Liver (tissue), 9 donors: Measurements from ENCODE around the gene BRIP1. TPM values are rescaled to one million over a fixed set of nuclear protein-coding genes. Genes with fewer than 3 reads are reported as not detected.

Experiments used
- DNase-seq: peaks from one replicate; pipeline ENCODE4 v3.0.0-alpha.2; 2017; ENCODE audit warnings: low spot score
- H3K27ac ChIP-seq, 2 donors: one replicate each; pipeline ENCODE4 v1.7.0; 2013; ENCODE audit warnings: inconsistent platforms in 2 of 2, low read length in 2 of 2, control low read depth in 1 of 2, low read depth in 1 of 2, mild to moderate bottlenecking in 1 of 2
- H3K27me3 ChIP-seq, 4 donors: one replicate each; pipeline versions ENCODE4 v1.6.1 to v1.7.0; 2013; ENCODE audit warnings: low read length in 3 of 4, inconsistent platforms in 1 of 4, mild to moderate bottlenecking in 1 of 4, moderate library complexity in 1 of 4; ENCODE audit not compliant: control insufficient read depth in 4 of 4, insufficient read depth in 4 of 4
- H3K36me3 ChIP-seq, 4 donors: one replicate each; pipeline versions ENCODE4 v1.6.1 to v1.7.0; 2013; ENCODE audit warnings: low read length in 3 of 4, mild to moderate bottlenecking in 3 of 4, low read depth in 1 of 4, moderate library complexity in 1 of 4; ENCODE audit not compliant: control insufficient read depth in 4 of 4, insufficient read depth in 3 of 4
- H3K4me1 ChIP-seq, 4 donors: one replicate each; pipeline versions ENCODE4 v1.6.1 to v1.7.0; 2013; ENCODE audit warnings: low read length in 3 of 4, mild to moderate bottlenecking in 3 of 4, moderate library complexity in 1 of 4; ENCODE audit not compliant: control insufficient read depth in 4 of 4, insufficient read depth in 4 of 4
- H3K4me3 ChIP-seq, 3 donors: one replicate each; pipeline versions ENCODE4 v1.6.1 to v1.7.0; 2013; ENCODE audit warnings: low read length in 3 of 3, control low read depth in 1 of 3, low read depth in 1 of 3, mild to moderate bottlenecking in 1 of 3
- H3K9ac ChIP-seq, 2 donors: one replicate each; pipeline ENCODE4 v1.7.0; 2013; ENCODE audit warnings: low read length in 2 of 2, mild to moderate bottlenecking in 2 of 2, moderate library complexity in 2 of 2, control low read depth in 1 of 2, low read depth in 1 of 2
- H3K9me3 ChIP-seq, 4 donors: one replicate each; pipeline versions ENCODE4 v1.6.1 to v1.7.0; 2013; ENCODE audit warnings: low read length in 3 of 4; ENCODE audit not compliant: control insufficient read depth in 4 of 4
- EGR1 ChIP-seq, 2 donors: IDR thresholded peaks; 2 replicates each; pipeline ENCODE4 v1.6.1; 2016 to 2018; ENCODE audit warnings: antibody characterized with exemption in 2 of 2, low read depth in 2 of 2
- FOXA1 ChIP-seq: IDR thresholded peaks from 2 replicates; pipeline ENCODE4 v1.6.1; 2016; ENCODE audit warnings: antibody characterized with exemption
- FOXA2 ChIP-seq: IDR thresholded peaks from 2 replicates; pipeline ENCODE4 v1.6.1; 2016; ENCODE audit warnings: antibody characterized with exemption
- GABPA ChIP-seq, 2 donors: IDR thresholded peaks in 1 of 2; conservative IDR thresholded peaks in 1 of 2; 2 replicates each; pipeline ENCODE4 v1.6.1; 2016; ENCODE audit warnings: antibody characterized with exemption in 2 of 2, mild to moderate bottlenecking in 1 of 2, moderate library complexity in 1 of 2
- HNF4A ChIP-seq, 2 donors: conservative IDR thresholded peaks; 2 replicates each; pipeline ENCODE4 v1.6.1; 2016; ENCODE audit warnings: antibody characterized with exemption in 2 of 2, mild to moderate bottlenecking in 2 of 2
- HNF4G ChIP-seq: IDR thresholded peaks from 2 replicates; pipeline ENCODE4 v1.6.1; 2016; ENCODE audit warnings: antibody characterized with exemption
- JUND ChIP-seq, 2 donors: IDR thresholded peaks; 2 replicates each; pipeline ENCODE4 v1.6.1; 2016; ENCODE audit warnings: antibody characterized with exemption in 2 of 2
- MAX ChIP-seq: IDR thresholded peaks from 2 replicates; pipeline ENCODE4 v1.6.1; 2016; ENCODE audit warnings: antibody characterized with exemption
- NR2F2 ChIP-seq: IDR thresholded peaks from 2 replicates; pipeline ENCODE4 v1.6.1; 2016; ENCODE audit warnings: antibody characterized with exemption
- RAD21 ChIP-seq, 2 donors: IDR thresholded peaks; 2 replicates each; pipeline ENCODE4 v1.6.1; 2016; ENCODE audit warnings: antibody characterized with exemption in 2 of 2, mild to moderate bottlenecking in 2 of 2
- SP1 ChIP-seq: IDR thresholded peaks from 2 replicates; pipeline ENCODE4 v1.6.1; 2018; ENCODE audit warnings: antibody characterized with exemption, mild to moderate bottlenecking
- TAF1 ChIP-seq: conservative IDR thresholded peaks from 2 replicates; pipeline ENCODE4 v1.6.1; 2016; ENCODE audit warnings: antibody characterized with exemption, mild to moderate bottlenecking
- YY1 ChIP-seq: IDR thresholded peaks from 2 replicates; pipeline ENCODE4 v1.6.1; 2016; ENCODE audit warnings: antibody characterized with exemption, mild to moderate bottlenecking
- WGBS: extraction: QIAGEN DNeasy Blood & Tissue Kit; methylation state at CpG from one replicate; pipeline ENCODE4 v1.1.7; 2013; 5-methylcytosine and 5-hydroxymethylcytosine counted together
- polyA plus RNA-seq, 2 donors: library from polyadenylated mRNA; stranded (reverse) in 1 of 2; unstranded in 1 of 2; fragments of 200-250 nt in 1 of 2; fragments of >200 nt in 1 of 2; fragmentation: Nextera tagmentation in 1 of 2; extraction: Ambion mirVana in 1 of 2; gene quantifications; one replicate each; pipeline versions ENCODE4 v1.2.1 to v1.2.3, GENCODE V29; 2013 to 2015
- total RNA-seq, 2 donors: library from RNA; depleted of rRNA; stranded (reverse); fragments of >200 nt; gene quantifications; one replicate each; pipeline ENCODE4 v1.2.3, GENCODE V29; 2014
- TF ChIP-seq, protein P1 (sequence below): IDR thresholded peaks from 2 replicates; pipeline ENCODE4 v1.6.1; 2016; ENCODE audit warnings: antibody characterized with exemption
- TF ChIP-seq, protein P2 (sequence below): IDR thresholded peaks from 2 replicates; pipeline ENCODE4 v1.6.1; 2016; ENCODE audit warnings: antibody characterized with exemption, mild to moderate bottlenecking
- TF ChIP-seq, protein P3 (sequence below): fragments of 150-350 bp; IDR thresholded peaks from 2 replicates; pipeline ENCODE4 v1.5.1; 2017; ENCODE audit warnings: improper control_type of control experiment, low read depth, low read length; ENCODE audit not compliant: missing input control
- TF ChIP-seq, protein P4 (sequence below): IDR thresholded peaks from 2 replicates; pipeline ENCODE4 v1.6.1; 2016; ENCODE audit warnings: antibody characterized with exemption
- donor health status: healthy.
- donor health status: healthy.
- donor health status: healthy.
- donor health status: healthy.
- donor health status: healthy.

BRIP1 gene
- total and polyA plus RNA-seq, 4 donors: 0.24 to 10.3 (median 0.90) TPM

GRCh38 chr17:61694095-61694494 lies 169.2 kb downstream of the BRIP1 start:
- Histone ChIP-seq H3K9ac (no peak overlapping the region), H3K36me3 (no peaks in the 10 kb centered on the region), H3K4me3 (no peak overlapping the region), H3K27ac (no peak overlapping the region), H3K27me3 (no peaks in the 10 kb centered on the region), H3K9me3 (peaks cover 0 to 2% (median under 1%) of the 10 kb centered on the region in 4 donors), H3K4me1 (no peaks in the 10 kb centered on the region)
- TF ChIP-seq, protein P1, sequence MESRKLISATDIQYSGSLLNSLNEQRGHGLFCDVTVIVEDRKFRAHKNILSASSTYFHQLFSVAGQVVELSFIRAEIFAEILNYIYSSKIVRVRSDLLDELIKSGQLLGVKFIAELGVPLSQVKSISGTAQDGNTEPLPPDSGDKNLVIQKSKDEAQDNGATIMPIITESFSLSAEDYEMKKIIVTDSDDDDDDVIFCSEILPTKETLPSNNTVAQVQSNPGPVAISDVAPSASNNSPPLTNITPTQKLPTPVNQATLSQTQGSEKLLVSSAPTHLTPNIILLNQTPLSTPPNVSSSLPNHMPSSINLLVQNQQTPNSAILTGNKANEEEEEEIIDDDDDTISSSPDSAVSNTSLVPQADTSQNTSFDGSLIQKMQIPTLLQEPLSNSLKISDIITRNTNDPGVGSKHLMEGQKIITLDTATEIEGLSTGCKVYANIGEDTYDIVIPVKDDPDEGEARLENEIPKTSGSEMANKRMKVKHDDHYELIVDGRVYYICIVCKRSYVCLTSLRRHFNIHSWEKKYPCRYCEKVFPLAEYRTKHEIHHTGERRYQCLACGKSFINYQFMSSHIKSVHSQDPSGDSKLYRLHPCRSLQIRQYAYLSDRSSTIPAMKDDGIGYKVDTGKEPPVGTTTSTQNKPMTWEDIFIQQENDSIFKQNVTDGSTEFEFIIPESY: no peak
- TF ChIP-seq GABPA (IDR thresholded peaks at IDR 0.05 in 1 of 2, conservative IDR thresholded peaks at IDR 0.05 in 1 of 2): no peak
- TF ChIP-seq SP1: no peak
- no peak for TF ChIP-seq YY1
- TF ChIP-seq TAF1: no peak
- TF ChIP-seq, protein P2, sequence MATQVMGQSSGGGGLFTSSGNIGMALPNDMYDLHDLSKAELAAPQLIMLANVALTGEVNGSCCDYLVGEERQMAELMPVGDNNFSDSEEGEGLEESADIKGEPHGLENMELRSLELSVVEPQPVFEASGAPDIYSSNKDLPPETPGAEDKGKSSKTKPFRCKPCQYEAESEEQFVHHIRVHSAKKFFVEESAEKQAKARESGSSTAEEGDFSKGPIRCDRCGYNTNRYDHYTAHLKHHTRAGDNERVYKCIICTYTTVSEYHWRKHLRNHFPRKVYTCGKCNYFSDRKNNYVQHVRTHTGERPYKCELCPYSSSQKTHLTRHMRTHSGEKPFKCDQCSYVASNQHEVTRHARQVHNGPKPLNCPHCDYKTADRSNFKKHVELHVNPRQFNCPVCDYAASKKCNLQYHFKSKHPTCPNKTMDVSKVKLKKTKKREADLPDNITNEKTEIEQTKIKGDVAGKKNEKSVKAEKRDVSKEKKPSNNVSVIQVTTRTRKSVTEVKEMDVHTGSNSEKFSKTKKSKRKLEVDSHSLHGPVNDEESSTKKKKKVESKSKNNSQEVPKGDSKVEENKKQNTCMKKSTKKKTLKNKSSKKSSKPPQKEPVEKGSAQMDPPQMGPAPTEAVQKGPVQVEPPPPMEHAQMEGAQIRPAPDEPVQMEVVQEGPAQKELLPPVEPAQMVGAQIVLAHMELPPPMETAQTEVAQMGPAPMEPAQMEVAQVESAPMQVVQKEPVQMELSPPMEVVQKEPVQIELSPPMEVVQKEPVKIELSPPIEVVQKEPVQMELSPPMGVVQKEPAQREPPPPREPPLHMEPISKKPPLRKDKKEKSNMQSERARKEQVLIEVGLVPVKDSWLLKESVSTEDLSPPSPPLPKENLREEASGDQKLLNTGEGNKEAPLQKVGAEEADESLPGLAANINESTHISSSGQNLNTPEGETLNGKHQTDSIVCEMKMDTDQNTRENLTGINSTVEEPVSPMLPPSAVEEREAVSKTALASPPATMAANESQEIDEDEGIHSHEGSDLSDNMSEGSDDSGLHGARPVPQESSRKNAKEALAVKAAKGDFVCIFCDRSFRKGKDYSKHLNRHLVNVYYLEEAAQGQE: no peak
- no peak for TF ChIP-seq JUND (IDR thresholded peaks at IDR 0.05)
- no peak for TF ChIP-seq HNF4G
- no peak for TF ChIP-seq RAD21 (IDR thresholded peaks at IDR 0.05)
- TF ChIP-seq, protein P3, sequence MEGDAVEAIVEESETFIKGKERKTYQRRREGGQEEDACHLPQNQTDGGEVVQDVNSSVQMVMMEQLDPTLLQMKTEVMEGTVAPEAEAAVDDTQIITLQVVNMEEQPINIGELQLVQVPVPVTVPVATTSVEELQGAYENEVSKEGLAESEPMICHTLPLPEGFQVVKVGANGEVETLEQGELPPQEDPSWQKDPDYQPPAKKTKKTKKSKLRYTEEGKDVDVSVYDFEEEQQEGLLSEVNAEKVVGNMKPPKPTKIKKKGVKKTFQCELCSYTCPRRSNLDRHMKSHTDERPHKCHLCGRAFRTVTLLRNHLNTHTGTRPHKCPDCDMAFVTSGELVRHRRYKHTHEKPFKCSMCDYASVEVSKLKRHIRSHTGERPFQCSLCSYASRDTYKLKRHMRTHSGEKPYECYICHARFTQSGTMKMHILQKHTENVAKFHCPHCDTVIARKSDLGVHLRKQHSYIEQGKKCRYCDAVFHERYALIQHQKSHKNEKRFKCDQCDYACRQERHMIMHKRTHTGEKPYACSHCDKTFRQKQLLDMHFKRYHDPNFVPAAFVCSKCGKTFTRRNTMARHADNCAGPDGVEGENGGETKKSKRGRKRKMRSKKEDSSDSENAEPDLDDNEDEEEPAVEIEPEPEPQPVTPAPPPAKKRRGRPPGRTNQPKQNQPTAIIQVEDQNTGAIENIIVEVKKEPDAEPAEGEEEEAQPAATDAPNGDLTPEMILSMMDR: no peak
- TF ChIP-seq EGR1 (IDR thresholded peaks at IDR 0.05; ENCODE audit: low read depth in 2 of 2): no peak
- no peak for TF ChIP-seq HNF4A (conservative IDR thresholded peaks at IDR 0.05)
- no peak for TF ChIP-seq MAX
- TF ChIP-seq, protein P4, sequence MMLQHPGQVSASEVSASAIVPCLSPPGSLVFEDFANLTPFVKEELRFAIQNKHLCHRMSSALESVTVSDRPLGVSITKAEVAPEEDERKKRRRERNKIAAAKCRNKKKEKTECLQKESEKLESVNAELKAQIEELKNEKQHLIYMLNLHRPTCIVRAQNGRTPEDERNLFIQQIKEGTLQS: no peak
- no peak for TF ChIP-seq FOXA2
- no peak for TF ChIP-seq FOXA1
- DNase-seq: no peak
- 100% methylated on average over 1 of the region's 1 CpG for WGBS

GRCh38 chr17:61689610-61690180 lies 173.6 kb downstream of the BRIP1 start:
- TF ChIP-seq, protein P1: no peak
- TF ChIP-seq NR2F2: no peak
- TF ChIP-seq YY1: no peak
- no peak for TF ChIP-seq FOXA2
- TF ChIP-seq RAD21 (IDR thresholded peaks at IDR 0.05): no peak
- TF ChIP-seq GABPA (IDR thresholded peaks at IDR 0.05 in 1 of 2, conservative IDR thresholded peaks at IDR 0.05 in 1 of 2): no peak
- no peak for TF ChIP-seq TAF1
- TF ChIP-seq, protein P4: no peak
- TF ChIP-seq FOXA1: no peak
- TF ChIP-seq HNF4G: no peak
- H3K4me3 ChIP-seq: no peak overlapping the region
- 93% methylated on average over 3 of the region's 3 CpGs for WGBS
- H3K9ac ChIP-seq: no peak overlapping the region
- no peaks in the 10 kb centered on the region for H3K36me3 ChIP-seq
- H3K4me1 ChIP-seq: no peaks in the 10 kb centered on the region
- H3K27me3 ChIP-seq: no peaks in the 10 kb centered on the region
- no peak overlapping the region for H3K27ac ChIP-seq
- no peaks in the 10 kb centered on the region for H3K9me3 ChIP-seq
- DNase-seq: no peak
